AG08396 (cell line): ENCODE data around the gene ZNF674.
"Not testable (repeated sequence)": the region's sequence is repeated elsewhere in the genome, so short reads cannot be mapped to it uniquely, and the experiment has no call there.

Experiments
- DNase-seq: peaks from one replicate; pipeline ENCODE4 v3.0.0; 2012; ENCODE audit warnings: low spot score, mixed read lengths

Gene ZNF674

GRCh38 chrX:46463682-46464081 lies 81.5 kb downstream of the ZNF674 start:
- no peak for DNase-seq

DNA sequence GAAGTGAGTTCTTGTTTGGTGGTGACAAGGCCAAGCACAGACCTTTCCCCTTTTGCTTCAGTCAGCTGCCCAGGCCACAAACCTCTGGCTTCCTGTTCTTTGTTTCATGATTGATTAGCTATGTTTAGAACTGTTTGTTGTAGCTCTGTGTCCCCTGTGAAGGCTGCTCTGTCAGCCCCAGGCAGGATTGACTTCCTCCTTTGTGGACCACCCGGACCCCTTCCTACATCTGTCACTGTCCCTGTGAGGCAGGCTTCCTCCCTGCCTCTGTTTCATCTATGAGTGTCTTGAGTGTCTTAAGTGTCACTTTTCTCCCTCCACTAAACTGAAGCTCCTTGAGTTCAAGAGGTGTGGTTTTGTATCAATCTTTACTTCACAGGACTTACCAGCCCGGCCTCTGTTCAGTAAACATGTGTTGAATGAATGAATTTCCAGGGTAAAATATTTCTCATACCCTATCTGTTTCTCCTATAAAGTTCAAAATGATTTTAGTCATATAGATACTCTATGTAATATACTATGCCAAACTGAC lies 83.5 kb downstream of the ZNF674 start:
- DNase-seq = no peak

DNA sequence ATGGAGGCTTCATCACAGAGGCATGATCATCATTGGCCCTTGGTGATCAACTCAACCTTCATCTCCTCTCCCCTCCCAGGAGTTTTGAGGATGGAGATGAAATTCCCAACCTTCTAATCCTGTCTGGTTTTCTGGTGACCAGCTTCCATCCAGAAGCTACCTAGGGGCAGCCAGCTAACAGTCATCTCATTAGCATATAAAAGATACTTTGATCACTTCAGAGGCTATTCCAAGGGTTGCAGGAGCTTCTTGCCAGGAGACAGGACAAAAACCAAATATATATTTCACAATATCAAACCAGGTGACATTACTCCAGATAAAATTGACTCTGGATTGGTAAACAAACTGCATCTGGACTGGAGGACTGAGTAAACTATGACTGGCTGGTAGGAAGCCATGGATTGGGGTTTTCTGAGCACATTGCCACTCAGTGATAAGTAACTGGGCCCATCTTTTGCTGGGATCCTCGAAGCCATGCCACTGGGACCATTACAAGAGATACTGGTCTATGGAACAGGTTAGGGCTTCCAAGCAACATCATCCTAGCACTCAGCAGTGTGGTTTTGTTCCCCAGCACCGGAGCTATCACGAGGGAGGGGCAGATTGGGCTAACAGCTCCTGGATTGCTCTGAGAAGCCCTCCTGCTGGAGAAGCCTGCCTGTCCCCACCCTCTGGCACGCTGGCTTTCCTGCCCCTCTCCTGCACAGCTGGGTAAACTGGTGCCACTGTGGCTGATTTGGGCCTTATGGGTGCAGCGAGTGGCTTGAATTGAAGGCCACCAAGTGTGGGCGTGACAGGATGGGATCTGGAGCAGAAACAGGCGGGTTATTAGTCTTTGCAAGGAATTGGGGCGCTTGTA lies 84.2 kb downstream of the ZNF674 start:
- not testable (repeated sequence) for DNase-seq

GRCh38 chrX:46459603-46460002 lies 85.6 kb downstream of the ZNF674 start:
- DNase-seq = no peak

- DNase-seq = no peak
These were observed 88.9 kb downstream of the ZNF674 start for GRCh38 chrX:46456125-46456922.
